Measurements from ENCODE around the gene SPAG9. TPM values are rescaled to one million over a fixed set of nuclear protein-coding genes. Genes with fewer than 3 reads are reported as not detected.

SPAG9 gene
- total and polyA plus RNA-seq, 2 of the 8 experiments (the other 6 are each of a cell fraction or from before 2014, with no cell fraction given), result 9.8 to 63.8 TPM

GRCh38 chr17:50922721-50923405, 197.8 kb downstream of the SPAG9 start:
- Histone ChIP-seq H3K4me2 (ENCODE audit: insufficient read depth in 1 of 2, low read depth in 2 of 2, low read length in 2 of 2) (no peak overlapping the region), H3K14ac (ENCODE audit: insufficient read length) (no peak overlapping the region), H3K4me1 (replicated peaks in 1 of 4; ENCODE audit: control insufficient read depth in 3 of 4, insufficient read depth in 4 of 4, low read length in 3 of 4) (peaks cover 2 to 36% (median 22%) of the 10 kb centered on the region in 4 experiments), H2BK12ac (ENCODE audit: low read depth, low read length) (no peak overlapping the region), H3K56ac (replicated peaks; ENCODE audit: insufficient read length, low read depth, low read length) (no peak overlapping the region), H3K23me2 (ENCODE audit: low read depth, low read length) (no peaks in the 10 kb centered on the region), H3K4me3 (ENCODE audit: extremely low read depth in 1 of 4, insufficient read depth in 2 of 4, low read depth in 3 of 4, low read length in 4 of 4) (no peak overlapping the region), H3K9me3 (ENCODE audit: insufficient read depth in 2 of 2, low read depth in 1 of 2, low read length in 1 of 2) (no peaks in the 10 kb centered on the region), H2BK5ac (ENCODE audit: low read depth, low read length) (no peak overlapping the region), H3K9ac (replicated peaks in 1 of 4; ENCODE audit: extremely low read depth in 1 of 4, low read depth in 3 of 4, low read length in 3 of 4) (no peak overlapping the region), H3K18ac (ENCODE audit: extremely low read depth, low read length) (no peak overlapping the region), H3K4ac (replicated peaks; ENCODE audit: insufficient read length, low read depth, low read length) (no peak overlapping the region), H2AK5ac (ENCODE audit: low read depth, low read length) (no peak overlapping the region), H2AFZ (ENCODE audit: low read length) (no peak overlapping the region), H4K20me1 (replicated peaks in 1 of 2; ENCODE audit: control insufficient read depth in 1 of 2, insufficient read depth in 2 of 2, low read length in 2 of 2) (no peaks in the 10 kb centered on the region), H2BK15ac (ENCODE audit: low read length) (0 out of 2 replicates have a peak overlapping the region, but pooled peaks have one; percentile 46), H3K27ac (ENCODE audit: low read depth, low read length) (no peak overlapping the region), H2BK120ac (replicated peaks; ENCODE audit: low read depth, low read length) (no peak overlapping the region), H3K36me3 (ENCODE audit: control insufficient read depth in 2 of 4, insufficient read depth in 4 of 4, low read length in 3 of 4) (no peaks in the 10 kb centered on the region), H4K8ac (ENCODE audit: extremely low read depth, insufficient read depth, low read length) (no peak overlapping the region), H3K23ac (ENCODE audit: insufficient read length) (no peak overlapping the region), H3K27me3 (replicated peaks in 1 of 4; ENCODE audit: control insufficient read depth in 3 of 4, extremely low read depth in 1 of 4, insufficient read depth in 3 of 4, low read length in 3 of 4) (peaks cover 0 to 2% (median 0%) of the 10 kb centered on the region in 4 experiments; a peak in 2 of 7 replicates), H4K91ac (replicated peaks; ENCODE audit: insufficient read length, low read length) (no peak overlapping the region), H3K79me2 (ENCODE audit: control insufficient read depth in 1 of 2, insufficient read depth in 2 of 2, low read length in 2 of 2) (no peaks in the 10 kb centered on the region), H4K5ac (ENCODE audit: insufficient read length, low read depth, low read length) (no peak overlapping the region), H2BK20ac (ENCODE audit: low read length) (no peak overlapping the region), H3K79me1 (ENCODE audit: low read depth, low read length) (no peaks in the 10 kb centered on the region)
- WGBS, 2 experiments (ENCODE audit: extremely low coverage in 1 of 2, insufficient coverage in 1 of 2, insufficient read length in 1 of 2, insufficient replicate concordance in 2 of 2, low coverage in 1 of 2, low lambda C conversion rate in 2 of 2, missing lambda C conversion rate in 1 of 2), result 90% methylated on average over 6 of the region's 6 CpGs; no CpG with 5 or more reads in 1 of the 2 experiments
- no peak for FAIRE-seq
- ChIA-PET CTCF (ENCODE audit: partially characterized antibody) (interaction anchor here (1.0 to 2.5 kb wide), 7 partner anchors 11 to 139 kb away, joined by 3 to 11 read pairs (median 4); no protein-coding TSS in a partner anchor), POLR2A (ENCODE audit: partially characterized antibody) (interaction anchor here (1.6 to 7.9 kb wide), 2 partner anchors 18 to 57 kb away, joined by 4 to 71 read pairs; partner anchors contain the start of gene TOB1)
- DNase-seq (ENCODE audit: low read depth in 1 of 2, low spot score in 2 of 2), result no peak
- TF ChIP-seq EGR1 (IDR thresholded peaks at IDR 0.05; ENCODE audit: borderline replicate concordance, low read depth, low read length), result no peak
- TF ChIP-seq EP300 (IDR thresholded peaks at IDR 0.05; ENCODE audit: borderline replicate concordance in 1 of 2, low read depth in 2 of 2, low read length in 2 of 2), result no peak
- TF ChIP-seq SAP30 (IDR thresholded peaks at IDR 0.05; ENCODE audit: insufficient read depth, insufficient replicate concordance, low read length), result no peak
- TF ChIP-seq SP4 (IDR thresholded peaks at IDR 0.05; ENCODE audit: low read length), result no peak
- no peak for TF ChIP-seq BCL11A (IDR thresholded peaks at IDR 0.05; ENCODE audit: low read depth in 2 of 2, low read length in 2 of 2)
- TF ChIP-seq MAFK (IDR thresholded peaks at IDR 0.05; ENCODE audit: low read depth, low read length), result no peak
- TF ChIP-seq TBP (IDR thresholded peaks at IDR 0.05; ENCODE audit: low read depth, low read length), result no peak
- TF ChIP-seq ASH2L (IDR thresholded peaks at IDR 0.05; ENCODE audit: low read length), result no peak

Data from H1 (cell line).